CD4-positive, alpha-beta T cell treated with Interleukin-12 subunit alpha and Interleukin-12 subunit beta, for 1 hour (primary cell): Measurements from ENCODE around the gene C1orf21.

Experiments used
- DNase-seq: peaks from one replicate; pipeline ENCODE4 v3.0.0-alpha.2; 2020

C1orf21 gene

DNA sequence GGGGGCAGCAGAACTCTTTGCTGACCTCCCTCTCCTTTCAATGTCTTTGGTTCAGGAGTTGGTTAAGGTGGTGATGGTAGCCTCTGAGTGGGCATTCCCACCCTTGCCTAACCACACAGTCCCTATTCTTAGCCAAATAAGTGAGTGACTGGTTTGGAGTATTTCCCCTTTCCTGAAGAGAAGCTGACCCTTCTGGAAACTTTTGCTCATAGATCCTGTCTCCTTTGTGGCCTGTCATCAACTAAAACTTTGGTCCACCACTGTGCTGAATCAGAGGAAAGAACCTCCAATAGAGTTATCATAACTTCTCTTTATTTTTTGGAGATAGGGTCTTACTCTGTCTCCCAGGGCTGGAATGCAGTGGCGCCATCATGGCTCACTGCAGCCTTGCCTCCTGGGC is 31.1 kb downstream of the C1orf21 start:
- DNase-seq, result no peak

DNA sequence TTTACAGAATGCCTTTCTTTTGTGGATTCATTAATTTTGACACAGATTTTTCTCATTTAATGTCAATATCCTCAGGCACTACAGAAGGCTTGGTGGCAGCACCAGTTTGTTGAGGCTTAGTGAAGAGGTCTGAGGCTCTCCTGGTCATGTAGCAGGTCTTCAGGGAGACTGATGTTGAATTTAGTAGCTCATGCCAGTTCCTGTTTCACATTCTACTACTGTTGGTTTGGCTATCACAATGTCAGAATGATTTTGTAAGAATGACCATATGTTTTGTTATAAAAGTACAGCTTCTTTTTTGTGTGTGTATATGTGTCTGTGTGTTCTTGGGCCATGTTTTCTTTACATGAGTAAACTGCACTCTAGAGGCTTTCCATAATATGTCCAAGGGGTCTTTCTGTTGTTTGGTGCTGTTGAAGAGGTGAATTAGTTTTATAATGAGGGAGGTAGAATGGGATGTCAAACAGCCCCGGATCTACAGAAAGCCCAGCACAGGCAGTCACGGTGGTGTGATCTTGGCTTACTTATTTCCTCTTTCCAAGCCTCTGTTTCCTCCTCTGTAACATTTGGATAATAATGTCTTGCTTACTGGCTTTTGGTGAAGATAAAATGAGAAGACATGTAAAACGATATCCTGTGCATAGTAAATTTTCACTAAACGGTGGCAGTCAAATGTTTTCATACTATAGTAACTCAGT is 32.0 kb downstream of the C1orf21 start:
- DNase-seq, result no peak

DNA sequence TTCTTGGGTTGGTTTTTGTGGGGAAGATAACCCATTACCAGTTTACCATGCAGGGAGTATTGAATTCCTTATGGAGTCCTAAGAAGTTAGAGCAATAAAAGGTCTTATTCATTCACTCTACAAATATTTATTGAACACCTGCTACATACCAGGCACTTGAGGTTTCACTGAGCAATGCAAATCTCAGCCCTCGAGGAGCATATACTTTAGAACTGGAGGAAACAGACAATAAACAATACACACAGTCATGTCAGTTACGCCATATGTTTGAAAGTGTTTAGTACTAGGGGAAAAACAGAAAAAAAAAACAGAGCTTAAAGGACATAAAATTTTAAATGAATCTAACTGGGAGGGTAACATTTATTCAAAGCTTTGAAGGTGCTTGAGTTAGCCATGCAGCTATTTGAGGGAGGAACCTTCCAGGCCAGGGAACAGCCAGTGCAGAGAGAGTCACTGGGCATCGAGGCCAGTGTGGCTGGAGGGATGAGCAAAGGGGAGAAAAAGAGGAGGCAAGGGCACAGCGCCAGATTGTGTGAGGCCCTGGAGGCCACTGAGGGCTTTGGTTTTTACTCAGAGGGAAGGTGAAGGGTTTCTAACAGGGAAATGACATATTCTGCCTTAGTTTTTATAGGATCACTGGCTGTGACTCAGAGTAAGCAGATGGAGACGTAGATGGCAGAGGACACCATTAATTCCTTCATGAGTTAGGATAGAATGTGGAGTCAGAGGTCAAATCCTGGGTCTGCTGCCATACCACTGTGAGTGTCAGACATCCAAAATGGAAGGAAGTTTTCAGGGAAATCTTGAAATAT is 32.7 kb downstream of the C1orf21 start:
- DNase-seq, result no peak

DNA sequence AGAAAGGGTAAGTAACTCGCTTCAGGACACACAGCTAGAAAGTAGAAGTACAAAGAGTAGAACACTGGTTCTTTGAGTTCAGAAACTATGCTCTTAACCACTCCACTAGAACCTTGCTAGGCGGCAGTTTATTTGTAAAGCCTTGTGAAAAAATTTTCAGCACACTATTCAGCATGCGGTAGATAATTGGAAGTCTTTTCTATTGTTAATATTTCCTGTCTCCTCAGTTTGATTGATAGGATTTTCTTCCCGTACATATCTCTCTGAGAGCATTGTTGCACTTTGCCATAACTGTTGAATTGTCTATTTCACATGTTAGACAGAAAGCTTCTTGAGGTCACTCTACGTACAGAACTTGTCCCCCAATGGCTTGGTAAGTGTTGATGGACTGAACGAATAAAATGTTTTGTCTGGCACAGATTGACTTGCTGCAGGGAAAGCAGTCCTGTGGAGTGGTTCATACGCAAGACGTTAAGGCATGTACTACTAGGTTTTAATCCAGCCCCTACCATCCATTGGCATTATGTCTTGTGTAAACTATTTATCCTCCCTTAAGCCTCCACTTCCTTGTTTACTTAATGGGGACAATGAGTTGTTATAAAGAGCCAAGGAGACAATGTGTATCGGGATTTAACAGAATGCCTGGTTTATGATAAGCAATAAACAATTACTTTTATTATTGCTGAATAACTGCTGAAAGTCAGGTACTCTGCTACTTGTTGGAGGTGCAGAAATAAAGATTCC is 35.8 kb downstream of the C1orf21 start:
- no peak for DNase-seq

DNA sequence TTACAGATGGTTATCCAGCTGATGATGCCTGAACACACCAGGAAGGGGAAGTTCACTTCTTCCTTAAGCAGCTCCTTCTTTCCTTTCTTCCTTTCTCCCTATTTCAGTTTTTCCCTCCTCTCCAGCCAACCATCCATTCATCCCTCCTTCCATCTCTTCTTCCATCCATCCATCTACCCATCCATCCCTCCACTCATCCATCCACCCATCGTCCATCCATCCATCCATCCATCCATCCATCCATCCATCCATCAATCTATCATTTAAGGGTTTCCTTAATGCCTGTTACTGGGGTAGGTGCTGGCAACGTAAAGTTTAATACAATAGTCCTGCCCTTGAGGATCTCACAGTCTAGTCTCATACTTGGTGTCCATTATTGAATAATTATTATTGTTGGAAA is 36.8 kb downstream of the C1orf21 start:
- DNase-seq, result no peak

DNA sequence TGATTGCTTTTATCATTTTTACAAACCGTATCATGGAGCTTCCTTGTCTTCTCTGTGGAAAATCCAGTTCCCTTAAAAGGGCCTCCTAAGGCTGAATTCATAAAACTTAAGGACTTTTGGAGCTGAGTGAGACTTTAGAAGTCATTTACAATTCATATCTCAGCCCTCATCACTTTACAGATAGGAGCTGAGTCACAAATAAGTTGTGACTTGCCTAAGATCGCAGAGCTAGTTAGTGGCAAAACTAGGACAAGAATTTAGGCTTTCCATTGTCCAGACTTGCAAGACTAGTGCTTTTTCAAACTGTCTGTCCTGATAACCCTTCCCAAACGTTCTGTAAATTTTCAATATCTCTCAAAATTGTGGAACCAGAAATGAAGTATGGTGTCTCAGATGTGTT is 37.3 kb downstream of the C1orf21 start:
- no peak for DNase-seq

DNA sequence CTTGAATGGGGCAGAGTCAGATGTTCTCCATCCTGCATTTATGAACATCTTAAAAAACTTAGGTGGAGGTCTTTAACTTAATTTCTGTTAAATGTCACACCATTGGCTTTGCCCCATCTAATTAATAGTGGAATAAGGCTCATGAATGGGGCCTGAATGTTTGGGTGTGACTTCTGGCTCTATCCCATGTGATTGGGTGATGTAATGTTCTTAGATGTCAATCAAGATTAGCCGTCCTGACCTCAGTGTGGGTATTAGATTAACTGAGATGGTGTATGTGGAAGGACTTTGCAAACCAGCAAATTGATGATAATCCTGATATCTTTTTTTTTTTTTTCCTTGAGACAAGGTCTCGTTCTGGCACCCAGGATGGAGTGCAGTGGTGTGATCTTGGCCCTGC is 38.1 kb downstream of the C1orf21 start:
- DNase-seq, result no peak

DNA sequence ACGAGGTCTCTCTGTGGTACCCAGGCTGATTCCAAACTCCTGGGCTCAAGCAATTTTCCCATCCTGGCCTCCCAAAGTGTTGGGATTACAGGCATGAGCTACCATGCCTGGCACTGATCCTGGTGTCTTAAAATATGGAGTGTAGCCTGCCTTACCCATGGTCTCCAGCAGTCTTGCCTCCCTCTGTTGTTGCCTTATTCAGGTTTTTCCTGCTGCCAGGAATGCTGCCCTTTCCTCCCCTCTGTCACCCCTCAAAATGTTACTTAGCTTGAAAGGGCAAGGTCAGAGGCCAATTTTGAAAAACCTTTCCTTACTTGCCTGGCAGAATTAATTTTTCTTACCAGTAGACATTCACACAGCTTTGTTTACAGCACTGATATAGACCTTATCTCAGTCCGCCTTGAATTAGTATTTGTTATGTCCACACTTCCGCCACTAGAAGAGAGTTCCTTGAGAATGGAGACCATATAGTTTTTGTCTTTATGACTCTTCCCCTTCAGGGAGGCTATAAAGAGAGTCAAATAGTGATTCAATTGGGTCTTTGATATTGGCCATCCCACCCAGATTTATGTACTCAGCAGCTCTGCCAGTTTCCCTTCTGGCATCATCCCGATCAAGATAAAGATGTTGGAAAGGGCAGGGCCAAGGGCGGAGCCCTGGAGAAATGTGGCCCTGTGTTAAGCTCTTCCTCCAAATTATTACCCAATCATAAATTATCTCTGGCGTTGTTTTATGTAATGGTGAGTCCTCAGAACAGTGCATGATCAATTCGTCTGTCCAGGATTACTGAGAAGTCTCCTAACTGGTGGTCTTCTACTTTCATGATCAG is 38.8 kb downstream of the C1orf21 start:
- no peak for DNase-seq

DNA sequence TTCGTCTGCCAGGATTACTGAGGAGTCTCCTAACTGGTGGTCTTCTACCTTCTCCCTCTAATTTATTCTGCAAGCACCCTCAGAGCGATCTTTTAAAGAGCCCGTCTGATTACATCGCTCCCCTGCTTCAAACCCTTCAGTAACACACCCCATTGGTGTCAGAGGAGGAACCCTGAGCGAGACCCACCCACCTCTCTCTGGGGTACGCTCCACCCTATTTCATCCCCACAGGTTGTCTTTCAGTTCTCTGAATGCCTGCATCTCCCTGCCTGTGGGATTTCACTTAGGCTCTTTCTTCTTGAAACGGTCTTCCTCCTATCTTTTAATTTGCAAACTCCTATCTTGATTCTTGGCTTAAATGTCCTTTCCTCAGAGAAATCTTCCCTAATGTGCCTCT is 39.4 kb downstream of the C1orf21 start:
- DNase-seq, result no peak

DNA sequence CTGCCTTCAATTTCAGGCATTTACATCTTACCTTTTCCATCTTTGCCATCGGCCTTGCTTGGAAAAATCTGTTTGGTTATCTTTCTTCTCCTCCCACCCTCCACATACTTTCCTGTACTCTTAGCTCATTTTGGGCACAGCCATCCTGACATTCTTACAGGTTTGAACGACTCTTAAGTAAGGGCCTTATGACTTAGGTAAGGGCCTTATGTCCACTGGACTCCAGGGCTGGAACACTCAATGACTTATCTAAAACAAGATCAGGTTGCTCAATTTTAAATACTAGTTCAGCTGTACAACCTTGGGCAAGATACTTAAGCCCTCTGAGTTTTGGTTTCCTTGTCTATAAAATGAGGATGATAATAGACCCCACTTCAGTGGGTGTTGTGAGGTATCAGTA is 40.9 kb downstream of the C1orf21 start:
- no peak for DNase-seq

DNA sequence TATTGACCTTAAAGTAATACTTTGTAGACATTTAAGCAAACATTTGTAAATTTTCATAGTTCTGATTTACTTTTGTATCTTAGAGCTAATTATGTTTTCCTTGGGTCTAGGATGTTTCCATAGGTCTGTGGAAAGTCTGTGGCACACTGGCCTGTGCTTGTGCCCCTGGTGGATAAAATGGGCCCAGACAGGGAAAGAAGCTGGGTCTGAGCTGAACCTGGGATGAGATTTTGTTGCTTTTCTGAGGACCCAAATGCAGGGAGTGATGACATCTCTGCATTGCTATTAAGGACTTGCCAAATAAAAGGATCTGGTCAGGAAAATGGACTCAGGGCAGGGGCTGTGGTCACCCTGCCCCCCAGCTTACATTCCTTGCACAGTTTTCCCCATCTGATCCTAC is 41.8 kb downstream of the C1orf21 start:
- DNase-seq, result no peak

DNA sequence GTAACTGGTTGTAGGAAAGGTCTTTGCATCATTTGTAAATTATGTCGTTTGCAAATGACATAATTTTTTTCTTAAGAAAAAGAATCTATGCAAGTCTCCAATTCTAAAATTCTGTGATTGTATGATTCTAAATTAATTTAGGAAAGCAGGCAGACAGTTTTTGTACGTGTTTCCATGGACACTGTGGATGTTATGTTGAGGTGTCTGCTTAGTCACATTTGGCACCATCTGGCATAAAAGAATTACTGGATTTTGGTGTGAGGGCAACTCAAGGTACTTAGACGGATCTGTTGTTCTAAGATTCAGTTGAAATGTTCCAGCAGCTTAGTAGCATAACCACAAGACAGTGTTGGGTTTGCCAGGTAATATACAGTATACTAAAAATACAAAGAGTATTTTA is 42.5 kb downstream of the C1orf21 start:
- no peak for DNase-seq

DNA sequence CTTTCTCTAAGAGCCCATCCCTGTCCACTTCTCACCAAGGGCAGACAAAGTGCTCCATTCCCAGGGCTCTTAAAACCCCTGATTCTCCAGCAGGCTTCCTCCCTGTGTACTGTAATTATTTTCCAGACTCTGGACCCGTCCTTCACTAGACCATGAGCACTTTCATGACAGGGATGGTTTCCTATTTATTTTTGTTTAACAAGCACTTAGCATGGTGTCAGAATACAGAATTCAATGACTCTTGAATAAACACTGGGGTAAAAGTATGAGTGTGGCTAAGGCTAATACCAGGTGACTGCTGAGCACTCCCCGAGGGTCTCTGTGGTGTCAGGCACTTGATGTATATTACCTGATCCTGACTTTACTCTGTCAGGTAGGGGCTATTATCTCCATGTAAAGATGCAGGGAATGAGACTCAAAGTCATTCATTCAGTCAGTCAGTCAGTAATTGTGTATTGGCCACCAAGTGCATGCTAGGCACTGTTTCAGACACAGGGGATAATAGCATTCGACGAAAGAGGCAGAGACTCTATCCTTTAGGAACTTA is 47.2 kb downstream of the C1orf21 start:
- DNase-seq, result no peak

DNA sequence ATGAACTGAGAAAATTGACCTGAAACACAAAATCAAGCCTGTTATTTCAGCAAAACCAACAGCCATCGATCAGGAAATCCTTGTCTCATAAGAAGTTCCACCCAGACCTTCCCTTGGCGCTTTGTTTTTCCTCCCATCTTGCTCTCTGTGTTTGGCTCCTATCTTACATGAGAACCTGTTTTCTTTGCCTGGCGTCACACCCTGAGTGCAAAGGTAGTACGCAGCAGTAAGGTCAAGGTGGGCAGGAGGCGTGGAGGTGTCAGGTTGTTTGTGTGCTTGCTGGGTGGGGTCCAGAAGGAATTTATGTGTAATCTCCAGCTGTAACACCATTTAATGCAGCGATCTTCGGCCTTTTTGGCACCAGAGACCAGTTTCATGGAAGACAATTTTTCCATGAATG is 50.5 kb downstream of the C1orf21 start:
- no peak for DNase-seq

DNA sequence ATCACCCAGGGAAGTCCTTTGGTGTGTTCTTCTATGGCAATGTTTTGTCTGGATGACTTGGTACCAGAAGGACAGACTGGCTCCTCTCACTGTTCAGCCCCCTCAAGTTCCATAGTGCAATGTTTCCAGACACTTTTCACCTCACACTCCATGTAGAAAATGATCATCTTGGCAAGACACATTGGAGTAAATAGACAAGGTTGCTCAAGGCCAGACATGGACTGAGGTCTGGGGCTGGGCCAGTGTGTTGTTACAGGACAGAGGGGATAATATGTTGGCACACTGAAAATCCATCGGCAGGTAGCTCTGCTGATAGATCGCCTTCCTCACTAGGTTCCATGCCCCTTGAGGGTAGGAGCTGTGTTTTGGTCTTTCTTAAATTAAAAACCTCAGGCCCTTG is 51.5 kb downstream of the C1orf21 start:
- no peak for DNase-seq

DNA sequence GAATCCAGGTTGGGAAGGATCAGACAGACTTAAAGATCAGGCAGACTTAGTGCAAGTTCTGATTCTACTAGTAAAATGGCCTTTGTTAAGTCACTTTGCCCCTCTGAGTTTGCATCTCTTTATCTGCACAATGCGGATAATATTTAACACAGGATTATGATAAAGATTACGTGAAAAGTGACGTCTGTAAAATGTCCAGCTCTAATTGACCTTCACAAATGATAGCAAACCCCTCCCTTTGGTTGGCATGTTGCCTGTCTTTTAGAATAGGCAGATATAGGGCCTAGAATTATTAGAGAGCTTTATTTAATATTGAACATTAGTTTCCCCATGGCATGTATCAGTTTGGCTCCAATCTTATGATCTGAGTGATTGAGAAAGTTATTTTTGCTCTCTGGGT is 55.4 kb downstream of the C1orf21 start:
- no peak for DNase-seq

DNA sequence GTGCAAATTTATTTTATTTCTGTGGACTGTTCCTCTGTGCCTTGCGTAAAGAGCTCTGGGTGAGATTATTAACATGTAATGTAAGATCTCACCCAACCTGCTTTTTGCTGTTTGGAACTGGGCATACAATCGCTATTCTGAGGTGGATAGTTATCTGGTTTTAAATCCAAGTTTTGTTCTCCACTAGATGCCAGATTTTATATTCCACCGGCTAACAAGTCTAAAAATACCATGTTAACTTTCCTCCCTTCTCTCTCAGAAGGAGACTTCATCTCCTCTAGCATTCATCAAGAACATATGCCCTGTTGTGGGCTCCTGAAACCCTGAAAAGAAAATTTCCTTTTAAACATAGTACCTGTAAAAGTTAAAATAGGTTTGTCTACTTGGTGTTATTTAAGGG is 56.4 kb downstream of the C1orf21 start:
- DNase-seq, result no peak

DNA sequence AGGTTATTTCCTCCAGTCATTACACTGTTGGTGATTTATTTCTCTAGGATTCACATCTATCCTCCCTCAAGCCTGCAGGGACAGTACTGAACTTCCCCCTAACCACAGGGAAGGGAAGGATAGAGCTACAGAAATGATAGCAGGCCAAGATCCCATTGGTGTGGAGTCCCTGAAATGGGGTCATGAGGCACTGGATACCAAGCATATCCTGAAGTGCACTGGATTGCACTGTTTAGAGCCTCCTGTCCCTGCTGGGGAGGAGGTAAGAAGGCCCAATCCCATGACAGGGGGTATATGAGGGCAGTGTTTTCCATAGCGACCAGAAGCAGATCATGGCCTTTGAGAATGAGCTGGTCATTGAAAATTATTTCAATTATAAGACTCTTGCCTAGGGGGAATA is 56.8 kb downstream of the C1orf21 start:
- DNase-seq, result no peak

DNA sequence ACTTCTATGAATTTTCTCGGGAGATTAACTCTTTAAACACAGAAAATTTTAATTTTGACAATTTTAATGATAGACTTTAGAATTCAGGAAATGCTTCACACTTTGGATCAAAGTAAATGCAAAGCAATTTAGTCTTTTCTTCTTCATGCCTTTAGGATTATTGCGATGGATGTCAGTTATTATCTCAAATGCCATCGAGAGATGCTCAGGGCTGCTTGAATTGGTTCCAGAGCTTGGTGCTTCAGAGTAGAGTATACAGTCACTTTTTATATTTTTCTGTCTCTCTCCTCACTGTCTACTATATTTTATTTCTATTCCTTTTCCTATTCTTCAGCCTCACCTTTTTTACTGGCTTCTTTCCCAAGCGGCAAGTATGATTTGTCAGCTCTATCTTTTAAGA is 59.2 kb downstream of the C1orf21 start:
- DNase-seq, result no peak

DNA sequence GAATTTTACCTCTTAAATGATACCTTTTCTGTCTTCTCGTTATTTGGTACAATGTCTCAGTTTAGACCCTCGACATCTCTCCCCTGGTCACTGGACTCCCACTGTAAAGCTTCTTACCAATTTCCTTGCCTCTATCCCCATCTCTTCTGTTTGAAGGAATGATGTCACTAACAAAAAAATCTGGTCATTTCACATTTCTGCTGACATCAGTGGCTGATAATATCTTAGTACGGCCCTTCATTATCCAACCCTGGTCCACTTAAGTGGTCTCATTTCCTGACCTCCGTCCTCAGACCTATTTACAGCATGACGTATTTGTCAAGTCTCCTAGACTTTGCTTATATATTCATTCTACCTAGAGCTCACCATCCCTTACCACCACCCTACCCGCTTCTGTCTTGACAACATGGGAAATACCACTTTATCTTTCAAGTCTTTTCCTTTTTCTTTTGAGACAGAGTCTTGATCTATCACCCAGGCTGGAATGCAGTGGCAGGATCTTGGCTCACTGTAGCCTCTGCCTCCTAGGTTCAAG is 60.9 kb downstream of the C1orf21 start:
- DNase-seq, result no peak

DNA sequence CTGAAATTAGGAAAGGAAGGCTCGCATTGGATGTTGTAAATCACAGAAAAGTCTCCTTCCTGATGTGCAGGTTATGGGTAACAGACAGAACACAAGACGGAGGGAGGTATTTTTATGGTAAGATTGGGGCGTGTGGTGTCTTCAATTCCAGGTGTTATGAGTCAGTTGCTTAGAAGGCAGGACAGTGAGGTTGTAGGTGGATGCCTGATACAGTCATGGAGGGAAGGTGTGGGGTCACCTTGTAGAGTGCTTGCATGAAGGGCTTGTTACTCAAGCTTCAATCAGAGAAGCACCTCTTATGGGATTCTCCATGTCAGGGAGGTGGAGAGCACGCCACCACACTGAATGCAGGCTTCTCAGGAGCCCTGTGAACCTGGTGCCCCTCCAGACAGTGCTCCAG is 63.1 kb downstream of the C1orf21 start:
- DNase-seq, result no peak

DNA sequence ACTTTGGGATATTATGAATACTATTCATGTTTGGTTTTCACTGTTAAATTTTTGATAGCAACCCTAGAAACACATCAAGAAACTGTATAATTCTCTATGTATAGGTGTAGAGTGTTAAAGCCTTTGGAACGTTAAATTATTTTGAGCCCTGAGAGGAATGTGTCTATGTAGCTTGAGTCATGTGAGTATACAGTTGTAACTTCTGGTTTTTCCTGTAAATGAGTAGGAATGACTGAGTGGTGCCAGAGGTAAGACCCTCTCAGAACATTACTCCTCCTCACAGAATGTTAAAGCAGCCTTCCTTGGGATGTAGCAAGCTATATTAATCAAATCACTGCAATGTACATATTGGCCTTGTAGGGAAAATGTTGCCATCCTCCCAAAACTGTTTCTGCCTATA is 69.0 kb downstream of the C1orf21 start:
- no peak for DNase-seq

DNA sequence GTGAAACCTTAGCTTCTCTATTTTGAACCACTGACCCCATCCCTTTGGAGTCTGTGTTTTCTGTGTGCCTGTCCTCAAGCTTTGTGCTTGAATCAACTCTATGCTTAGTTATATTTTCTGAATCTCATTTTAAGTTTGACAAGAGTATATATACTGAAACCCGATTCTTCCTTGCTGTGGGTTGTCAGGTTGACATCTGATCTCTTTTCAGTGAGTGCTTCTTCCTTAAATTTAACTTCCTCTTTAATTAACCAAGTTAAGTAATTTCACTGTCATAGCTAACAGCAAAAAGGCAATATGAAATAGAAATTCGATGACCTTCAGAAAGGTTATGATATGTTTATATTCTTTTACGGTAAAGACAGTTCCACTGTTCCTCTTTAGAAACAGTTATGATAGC is 69.4 kb downstream of the C1orf21 start:
- no peak for DNase-seq
